GM12878 (cell line): ENCODE results near the gene MRRF. TPM values are rescaled to one million over a fixed set of nuclear protein-coding genes. Genes with fewer than 3 reads are reported as not detected.

Experiments used
- ATAC-seq: fragments of 200-7000 bp; cut with Tn5 transposase; 3 replicates; pipeline ENCODE4 v1.9.1; 2020; ENCODE audit warnings: mild to moderate bottlenecking, moderate library complexity
- BruUV-seq: library from RNA; stranded (reverse); fragments of 400-500 nt; replicated peaks from 2 replicates; lab custom pipeline; 2021; lab: Mats Ljungman, UMichigan
- CTCF ChIA-PET: fragments of 300-600 bp; sonication (Branson Sonifier 250); formaldehyde crosslinking; extraction: SDS; loops from one replicate; lab custom pipeline; 2021; ENCODE audit warnings: inconsistent platforms; lab: Yijun Ruan, JAX
- POLR2A ChIA-PET: fragments of 350-600 bp; formaldehyde crosslinking; extraction: SDS; loops from one replicate; lab custom pipeline; 2021; ENCODE audit warnings: inconsistent platforms; lab: Charles Lee
- RAD21 ChIA-PET: fragments of 300-600 bp; sonication (Branson Sonifier 250); formaldehyde crosslinking; loops from one replicate; lab custom pipeline; 2023; ENCODE audit warnings: antibody characterized with exemption; ENCODE audit not compliant: unreplicated experiment; lab: Charles Lee
- SMC1A ChIA-PET: fragments of 300-600 bp; sonication (Branson Sonifier 250); formaldehyde crosslinking; loops from one replicate; lab custom pipeline; 2023; ENCODE audit not compliant: unreplicated experiment, uncharacterized antibody; lab: Charles Lee
- DNase-seq: peaks from one replicate; pipeline ENCODE4 v3.0.0-alpha.2; 2011; ENCODE audit warnings: low read depth, low spot score
- FAIRE-seq: peaks from 3 replicates; lab custom pipeline; 2011; peaks lifted over from hg19 to GRCh38; lab: Jason Lieb, UNC
- H2AFZ ChIP-seq: 2 replicates; pipeline ENCODE4 v1.6.0; 2011; ENCODE audit warnings: low read depth, low read length, control low read depth; ENCODE audit not compliant: control insufficient read depth
- H3K27ac ChIP-seq: 2 replicates; pipeline ENCODE4 v1.5.1; 2011; ENCODE audit warnings: control low read depth; ENCODE audit not compliant: control insufficient read depth, insufficient read depth
- H3K27me3 ChIP-seq, 2 experiments: replicated peaks in 1 of 2; 2 replicates each; pipeline versions ENCODE4 v1.6.0 to v1.6.1; 2011; ENCODE audit warnings: low read length in 1 of 2; ENCODE audit not compliant: control insufficient read depth in 2 of 2, insufficient read depth in 2 of 2
- H3K36me3 ChIP-seq, 2 experiments: 2 replicates each; pipeline ENCODE4 v1.5.1; 2011; ENCODE audit warnings: low read length in 1 of 2; ENCODE audit not compliant: control insufficient read depth in 2 of 2, insufficient read depth in 2 of 2
- H3K4me1 ChIP-seq: 2 replicates; pipeline ENCODE4 v1.6.1; 2011; ENCODE audit warnings: mild to moderate bottlenecking, low read length, moderate library complexity, mixed read lengths; ENCODE audit not compliant: control insufficient read depth, insufficient read depth
- H3K4me2 ChIP-seq: 2 replicates; pipeline ENCODE4 v1.6.0; 2011; ENCODE audit warnings: control low read depth; ENCODE audit not compliant: control insufficient read depth, insufficient read depth
- H3K4me3 ChIP-seq: fragments of 200-600 bp; sonication (generic); 2 replicates; pipeline ENCODE4 v1.5.1; 2016
- H3K79me2 ChIP-seq: 2 replicates; pipeline ENCODE4 v1.6.0; 2011; ENCODE audit warnings: low read length; ENCODE audit not compliant: control insufficient read depth, insufficient read depth
- H3K9ac ChIP-seq: 2 replicates; pipeline ENCODE4 v1.8.0; 2011; ENCODE audit warnings: low read length, control low read depth, mixed read lengths; ENCODE audit not compliant: control insufficient read depth, insufficient read depth
- H3K9me3 ChIP-seq: replicated peaks from 3 replicates; pipeline ENCODE4 v1.5.1; 2011; ENCODE audit warnings: mild to moderate bottlenecking, low read length; ENCODE audit not compliant: control insufficient read depth, insufficient read depth
- H4K20me1 ChIP-seq: 2 replicates; pipeline ENCODE4 v1.6.0; 2011; ENCODE audit not compliant: control insufficient read depth, insufficient read depth
- EZH2 ChIP-seq: IDR thresholded peaks from 2 replicates; pipeline ENCODE4 v1.6.1; 2012; ENCODE audit warnings: low read depth, mild to moderate bottlenecking, control low read depth, inconsistent platforms, low read length, borderline replicate concordance; ENCODE audit not compliant: control insufficient read depth
- JUNB ChIP-seq: IDR thresholded peaks from 2 replicates; pipeline ENCODE4 v1.6.1; 2016; ENCODE audit warnings: antibody characterized with exemption, mild to moderate bottlenecking
- POLR2AphosphoS5 ChIP-seq: IDR thresholded peaks from 2 replicates; pipeline ENCODE4 v1.6.1; 2011; ENCODE audit warnings: mild to moderate bottlenecking, low read length, inconsistent platforms
- SMAD5 ChIP-seq: IDR thresholded peaks from 2 replicates; pipeline ENCODE4 v1.6.1; 2016; ENCODE audit warnings: antibody characterized with exemption, low read depth
- ZNF24 ChIP-seq: fragments of 450-650 bp; IDR thresholded peaks from 2 replicates; pipeline ENCODE4 v1.6.1; 2017; ENCODE audit warnings: antibody characterized with exemption, mild to moderate bottlenecking
- WGBS: methylation state at CpG from one replicate; pipeline ENCODE4 v1.1.6; 2016; ENCODE audit warnings: low lambda C conversion rate; ENCODE audit not compliant: insufficient replicate concordance, insufficient coverage; ENCODE audit errors: missing lambda C conversion rate; 5-methylcytosine and 5-hydroxymethylcytosine counted together
- in situ Hi-C: fragments of 300-500 bp; cut with MboI; formaldehyde crosslinking; loops from 9 replicates; pipeline ENCODE4 v1.14.3; 2018; ENCODE audit warnings: mixed read lengths
- intact Hi-C: fragments of 100-400 bp; cut with micrococcal nuclease; formaldehyde crosslinking; loops from one replicate; pipeline ENCODE4 v1.14.2; 2022; ENCODE audit not compliant: unreplicated experiment
- polyA plus RNA-seq, 11 experiments: library from polyadenylated mRNA; depleted of rRNA in 4 of 11; unstranded in 6 of 11; stranded (reverse) in 5 of 11; fragments of >200 nt; fragmentation: Nextera tagmentation in 4 of 11; fragmentation: Illumina TruSeq in 1 of 11; extraction: Ambion mirVana in 4 of 11; extraction: Trizol in 1 of 11; gene quantifications; 1 replicate in 1 of 11; 2 replicates in 10 of 11; pipeline versions ENCODE4 v1.2.1 to v1.2.3, GENCODE V29; 2011 to 2016; ENCODE audit warnings: inconsistent platforms in 2 of 11, missing spikeins in 2 of 11, low read depth in 1 of 11
- total RNA-seq, 4 experiments: library from RNA; depleted of rRNA in 3 of 4; stranded (reverse); fragments of >200 nt in 3 of 4; fragmentation: Illumina TruSeq in 1 of 4; extraction: Trizol in 1 of 4; gene quantifications; 2 replicates each; pipeline versions ENCODE4 v1.2.1 to v1.2.3, GENCODE V29; 2013 to 2021
- TF ChIP-seq, protein P1 (sequence below): fragments of 150-350 bp; IDR thresholded peaks from 2 replicates; pipeline ENCODE4 v1.6.1; 2014; ENCODE audit warnings: mild to moderate bottlenecking, low read depth, low read length
- TF ChIP-seq, protein P2 (sequence below): IDR thresholded peaks from 2 replicates; pipeline ENCODE4 v1.6.1; 2012; ENCODE audit warnings: improper control_type of control experiment, low read depth, low read length; ENCODE audit not compliant: insufficient replicate concordance
- TF ChIP-seq, protein P3 (sequence below): fragments of 450-650 bp; IDR thresholded peaks from 2 replicates; pipeline ENCODE4 v1.6.1; 2017; ENCODE audit warnings: antibody characterized with exemption, mild to moderate bottlenecking, moderate library complexity
- TF ChIP-seq, protein P4 (sequence below): IDR thresholded peaks from 2 replicates; pipeline ENCODE4 v1.6.1; 2012; ENCODE audit warnings: mild to moderate bottlenecking, low read depth, low read length

Gene MRRF
- total and polyA plus RNA-seq, 10 of the 15 experiments (the other 5 are each of a cell fraction or from before 2014, with no cell fraction given) = 64.8 to 112 (median 76.4) TPM

DNA sequence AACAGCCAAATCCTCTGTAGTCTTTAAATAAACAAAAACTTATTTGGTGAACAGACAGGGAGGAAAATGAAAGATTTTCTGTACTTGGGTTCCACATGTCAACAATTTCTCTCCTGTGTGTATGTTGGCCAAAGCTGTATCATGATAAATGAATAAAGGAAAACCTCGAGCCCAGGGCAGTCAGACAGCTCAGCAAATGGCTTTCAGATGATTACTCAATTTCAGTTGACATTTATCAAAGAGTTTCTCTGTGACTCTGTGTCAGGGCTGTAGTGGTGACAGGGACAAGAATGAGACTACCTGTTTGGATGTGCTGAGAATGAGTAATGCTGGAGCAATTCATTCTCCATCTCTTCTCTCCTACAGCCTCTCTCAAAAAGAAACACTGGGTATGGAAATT lies 60.4 kb downstream of the MRRF start:
- peaks cover 7% of the 10 kb centered on the region; the same call in 1 of the 2 replicates for H3K4me1 ChIP-seq
- no peak overlapping the region for H2AFZ ChIP-seq
- no peaks in the 10 kb centered on the region for H3K79me2 ChIP-seq
- H3K4me2 ChIP-seq = no peak overlapping the region
- ChIA-PET RAD21 (interaction anchor here (0.7 kb wide), 1 partner anchor 226 kb away, joined by 3 read pairs; no protein-coding TSS in a partner anchor), CTCF (no interaction called here), POLR2A (no interaction called here), SMC1A (no interaction called here)
- H4K20me1 ChIP-seq = no peaks in the 10 kb centered on the region
- no TSS peak for BruUV-seq
- in situ Hi-C loops = no loop called here
- H3K9ac ChIP-seq = no peak overlapping the region
- H3K27ac ChIP-seq = no peak overlapping the region
- H3K27me3 ChIP-seq = no peaks in the 10 kb centered on the region
- intact Hi-C loops = no loop called here
- FAIRE-seq (no peak), DNase-seq (no peak), ATAC-seq (no peak)
- no peaks in the 10 kb centered on the region for H3K9me3 ChIP-seq
- H3K36me3 ChIP-seq = peaks cover 11% of the 10 kb centered on the region in 2 experiments; a peak in 3 of 4 replicates
- 58% methylated on average over 1 of the region's 1 CpG for WGBS
- H3K4me3 ChIP-seq = no peak overlapping the region
- TF ChIP-seq SMAD5 = no peak
- TF ChIP-seq JUNB = no peak
- TF ChIP-seq, protein P1, sequence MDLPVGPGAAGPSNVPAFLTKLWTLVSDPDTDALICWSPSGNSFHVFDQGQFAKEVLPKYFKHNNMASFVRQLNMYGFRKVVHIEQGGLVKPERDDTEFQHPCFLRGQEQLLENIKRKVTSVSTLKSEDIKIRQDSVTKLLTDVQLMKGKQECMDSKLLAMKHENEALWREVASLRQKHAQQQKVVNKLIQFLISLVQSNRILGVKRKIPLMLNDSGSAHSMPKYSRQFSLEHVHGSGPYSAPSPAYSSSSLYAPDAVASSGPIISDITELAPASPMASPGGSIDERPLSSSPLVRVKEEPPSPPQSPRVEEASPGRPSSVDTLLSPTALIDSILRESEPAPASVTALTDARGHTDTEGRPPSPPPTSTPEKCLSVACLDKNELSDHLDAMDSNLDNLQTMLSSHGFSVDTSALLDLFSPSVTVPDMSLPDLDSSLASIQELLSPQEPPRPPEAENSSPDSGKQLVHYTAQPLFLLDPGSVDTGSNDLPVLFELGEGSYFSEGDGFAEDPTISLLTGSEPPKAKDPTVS = no peak
- TF ChIP-seq, protein P2, sequence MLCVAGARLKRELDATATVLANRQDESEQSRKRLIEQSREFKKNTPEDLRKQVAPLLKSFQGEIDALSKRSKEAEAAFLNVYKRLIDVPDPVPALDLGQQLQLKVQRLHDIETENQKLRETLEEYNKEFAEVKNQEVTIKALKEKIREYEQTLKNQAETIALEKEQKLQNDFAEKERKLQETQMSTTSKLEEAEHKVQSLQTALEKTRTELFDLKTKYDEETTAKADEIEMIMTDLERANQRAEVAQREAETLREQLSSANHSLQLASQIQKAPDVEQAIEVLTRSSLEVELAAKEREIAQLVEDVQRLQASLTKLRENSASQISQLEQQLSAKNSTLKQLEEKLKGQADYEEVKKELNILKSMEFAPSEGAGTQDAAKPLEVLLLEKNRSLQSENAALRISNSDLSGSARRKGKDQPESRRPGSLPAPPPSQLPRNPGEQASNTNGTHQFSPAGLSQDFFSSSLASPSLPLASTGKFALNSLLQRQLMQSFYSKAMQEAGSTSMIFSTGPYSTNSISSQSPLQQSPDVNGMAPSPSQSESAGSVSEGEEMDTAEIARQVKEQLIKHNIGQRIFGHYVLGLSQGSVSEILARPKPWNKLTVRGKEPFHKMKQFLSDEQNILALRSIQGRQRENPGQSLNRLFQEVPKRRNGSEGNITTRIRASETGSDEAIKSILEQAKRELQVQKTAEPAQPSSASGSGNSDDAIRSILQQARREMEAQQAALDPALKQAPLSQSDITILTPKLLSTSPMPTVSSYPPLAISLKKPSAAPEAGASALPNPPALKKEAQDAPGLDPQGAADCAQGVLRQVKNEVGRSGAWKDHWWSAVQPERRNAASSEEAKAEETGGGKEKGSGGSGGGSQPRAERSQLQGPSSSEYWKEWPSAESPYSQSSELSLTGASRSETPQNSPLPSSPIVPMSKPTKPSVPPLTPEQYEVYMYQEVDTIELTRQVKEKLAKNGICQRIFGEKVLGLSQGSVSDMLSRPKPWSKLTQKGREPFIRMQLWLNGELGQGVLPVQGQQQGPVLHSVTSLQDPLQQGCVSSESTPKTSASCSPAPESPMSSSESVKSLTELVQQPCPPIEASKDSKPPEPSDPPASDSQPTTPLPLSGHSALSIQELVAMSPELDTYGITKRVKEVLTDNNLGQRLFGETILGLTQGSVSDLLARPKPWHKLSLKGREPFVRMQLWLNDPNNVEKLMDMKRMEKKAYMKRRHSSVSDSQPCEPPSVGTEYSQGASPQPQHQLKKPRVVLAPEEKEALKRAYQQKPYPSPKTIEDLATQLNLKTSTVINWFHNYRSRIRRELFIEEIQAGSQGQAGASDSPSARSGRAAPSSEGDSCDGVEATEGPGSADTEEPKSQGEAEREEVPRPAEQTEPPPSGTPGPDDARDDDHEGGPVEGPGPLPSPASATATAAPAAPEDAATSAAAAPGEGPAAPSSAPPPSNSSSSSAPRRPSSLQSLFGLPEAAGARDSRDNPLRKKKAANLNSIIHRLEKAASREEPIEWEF = no peak
- no peak for TF ChIP-seq ZNF24
- TF ChIP-seq EZH2 = no peak
- TF ChIP-seq, protein P3, sequence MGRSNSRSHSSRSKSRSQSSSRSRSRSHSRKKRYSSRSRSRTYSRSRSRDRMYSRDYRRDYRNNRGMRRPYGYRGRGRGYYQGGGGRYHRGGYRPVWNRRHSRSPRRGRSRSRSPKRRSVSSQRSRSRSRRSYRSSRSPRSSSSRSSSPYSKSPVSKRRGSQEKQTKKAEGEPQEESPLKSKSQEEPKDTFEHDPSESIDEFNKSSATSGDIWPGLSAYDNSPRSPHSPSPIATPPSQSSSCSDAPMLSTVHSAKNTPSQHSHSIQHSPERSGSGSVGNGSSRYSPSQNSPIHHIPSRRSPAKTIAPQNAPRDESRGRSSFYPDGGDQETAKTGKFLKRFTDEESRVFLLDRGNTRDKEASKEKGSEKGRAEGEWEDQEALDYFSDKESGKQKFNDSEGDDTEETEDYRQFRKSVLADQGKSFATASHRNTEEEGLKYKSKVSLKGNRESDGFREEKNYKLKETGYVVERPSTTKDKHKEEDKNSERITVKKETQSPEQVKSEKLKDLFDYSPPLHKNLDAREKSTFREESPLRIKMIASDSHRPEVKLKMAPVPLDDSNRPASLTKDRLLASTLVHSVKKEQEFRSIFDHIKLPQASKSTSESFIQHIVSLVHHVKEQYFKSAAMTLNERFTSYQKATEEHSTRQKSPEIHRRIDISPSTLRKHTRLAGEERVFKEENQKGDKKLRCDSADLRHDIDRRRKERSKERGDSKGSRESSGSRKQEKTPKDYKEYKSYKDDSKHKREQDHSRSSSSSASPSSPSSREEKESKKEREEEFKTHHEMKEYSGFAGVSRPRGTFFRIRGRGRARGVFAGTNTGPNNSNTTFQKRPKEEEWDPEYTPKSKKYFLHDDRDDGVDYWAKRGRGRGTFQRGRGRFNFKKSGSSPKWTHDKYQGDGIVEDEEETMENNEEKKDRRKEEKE = no peak
- TF ChIP-seq, protein P4, sequence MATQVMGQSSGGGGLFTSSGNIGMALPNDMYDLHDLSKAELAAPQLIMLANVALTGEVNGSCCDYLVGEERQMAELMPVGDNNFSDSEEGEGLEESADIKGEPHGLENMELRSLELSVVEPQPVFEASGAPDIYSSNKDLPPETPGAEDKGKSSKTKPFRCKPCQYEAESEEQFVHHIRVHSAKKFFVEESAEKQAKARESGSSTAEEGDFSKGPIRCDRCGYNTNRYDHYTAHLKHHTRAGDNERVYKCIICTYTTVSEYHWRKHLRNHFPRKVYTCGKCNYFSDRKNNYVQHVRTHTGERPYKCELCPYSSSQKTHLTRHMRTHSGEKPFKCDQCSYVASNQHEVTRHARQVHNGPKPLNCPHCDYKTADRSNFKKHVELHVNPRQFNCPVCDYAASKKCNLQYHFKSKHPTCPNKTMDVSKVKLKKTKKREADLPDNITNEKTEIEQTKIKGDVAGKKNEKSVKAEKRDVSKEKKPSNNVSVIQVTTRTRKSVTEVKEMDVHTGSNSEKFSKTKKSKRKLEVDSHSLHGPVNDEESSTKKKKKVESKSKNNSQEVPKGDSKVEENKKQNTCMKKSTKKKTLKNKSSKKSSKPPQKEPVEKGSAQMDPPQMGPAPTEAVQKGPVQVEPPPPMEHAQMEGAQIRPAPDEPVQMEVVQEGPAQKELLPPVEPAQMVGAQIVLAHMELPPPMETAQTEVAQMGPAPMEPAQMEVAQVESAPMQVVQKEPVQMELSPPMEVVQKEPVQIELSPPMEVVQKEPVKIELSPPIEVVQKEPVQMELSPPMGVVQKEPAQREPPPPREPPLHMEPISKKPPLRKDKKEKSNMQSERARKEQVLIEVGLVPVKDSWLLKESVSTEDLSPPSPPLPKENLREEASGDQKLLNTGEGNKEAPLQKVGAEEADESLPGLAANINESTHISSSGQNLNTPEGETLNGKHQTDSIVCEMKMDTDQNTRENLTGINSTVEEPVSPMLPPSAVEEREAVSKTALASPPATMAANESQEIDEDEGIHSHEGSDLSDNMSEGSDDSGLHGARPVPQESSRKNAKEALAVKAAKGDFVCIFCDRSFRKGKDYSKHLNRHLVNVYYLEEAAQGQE = no peak
- TF ChIP-seq POLR2AphosphoS5 = no peak
